ENCODE measurements around the gene GSTT2.

The GSTT2 gene

GRCh38 chr22:24007253-24008021 lies 27.5 kb downstream of the GSTT2 start:
- H3K4me3 ChIP-seq, result no peak overlapping the region
- H3K27ac ChIP-seq, result no peak overlapping the region

DNA sequence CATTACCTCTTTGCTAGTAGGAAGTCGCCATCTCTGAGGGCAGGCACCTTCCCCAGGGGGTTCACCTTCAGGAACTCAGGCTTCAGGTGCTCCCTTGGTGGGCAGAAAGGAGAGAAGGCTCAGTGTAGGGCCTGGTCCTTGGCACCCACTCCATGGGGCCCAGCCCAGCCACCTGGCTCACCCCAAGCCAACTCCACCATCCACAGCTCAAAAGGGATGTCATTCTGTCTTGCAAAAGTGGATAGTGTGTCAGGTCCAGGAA lies 28.0 kb downstream of the GSTT2 start:
- no peak overlapping the region for H3K4me3 ChIP-seq
- no peak overlapping the region for H3K27ac ChIP-seq

GRCh38 chr22:24008381-24009226 lies 28.7 kb downstream of the GSTT2 start:
- Histone ChIP-seq H3K27ac (no peak overlapping the region), H3K4me3 (no peak overlapping the region)

DNA sequence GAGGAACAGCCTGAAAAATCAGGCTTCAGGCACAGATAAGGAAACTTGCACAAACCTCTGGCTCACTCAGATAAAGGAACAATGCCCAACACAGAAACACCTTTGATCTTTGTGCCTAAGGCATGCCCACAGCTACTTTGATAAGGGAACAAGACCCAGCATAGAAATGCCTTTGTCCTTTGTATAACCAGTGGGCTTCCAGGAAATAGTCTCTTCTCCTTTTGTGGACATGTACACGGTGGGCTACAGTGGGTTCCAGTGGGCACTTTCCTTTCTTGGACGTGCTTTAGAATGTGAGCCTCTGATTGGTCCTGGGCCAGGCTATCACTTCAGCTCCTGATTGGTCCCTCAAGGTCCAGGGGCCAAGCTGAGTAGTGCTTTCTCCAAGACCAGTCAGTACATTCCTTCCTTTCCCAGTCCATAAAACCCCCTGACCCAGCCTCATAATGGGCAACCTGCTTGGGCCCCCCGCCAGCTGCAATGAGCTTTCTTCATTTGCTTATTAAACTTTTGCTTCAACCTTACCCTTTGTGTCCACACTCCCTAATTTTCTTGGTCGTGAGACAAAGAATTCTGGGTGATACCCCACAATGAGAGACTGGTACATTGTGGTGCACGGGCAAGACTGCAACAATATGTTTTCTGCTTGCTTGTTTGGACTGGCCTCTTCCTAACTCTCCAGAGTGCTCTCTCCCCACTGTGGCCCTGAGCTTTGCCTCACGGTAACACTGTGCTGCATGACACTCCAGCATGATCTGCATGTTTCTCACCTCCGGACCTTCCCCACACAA lies 29.5 kb downstream of the GSTT2 start:
- no peak overlapping the region for H3K27ac ChIP-seq
- no peak overlapping the region for H3K4me3 ChIP-seq

GRCh38 chr22:24010018-24010391 lies 30.1 kb downstream of the GSTT2 start:
- H3K4me3 ChIP-seq, result no peak overlapping the region
- H3K27ac ChIP-seq, result no peak overlapping the region

GRCh38 chr22:24011735-24012068 lies 31.8 kb downstream of the GSTT2 start:
- Histone ChIP-seq H3K27ac (peak overlapping the region in 20 of 21 experiments; percentile 74 to 90 (median 84)), H3K4me3 (peak overlapping the region; percentile 54 to 97 (median 88))

DNA sequence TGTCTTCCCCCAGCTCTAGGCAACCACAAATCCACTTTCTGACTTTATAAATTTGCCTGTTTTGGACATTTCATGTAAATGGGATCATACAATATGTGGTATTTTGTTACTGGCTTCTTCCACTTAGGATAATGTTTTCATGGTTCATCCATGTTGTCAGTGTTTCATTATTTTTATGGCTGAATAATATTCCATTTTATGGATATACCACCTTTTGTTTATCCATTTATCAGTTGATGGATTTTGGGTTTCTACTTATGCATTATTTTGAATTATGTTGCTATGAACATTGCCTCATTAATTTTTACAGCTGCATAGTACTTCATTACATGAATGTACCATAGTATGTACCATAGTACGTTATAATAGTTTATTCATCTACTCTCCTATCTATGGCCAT lies 36.2 kb downstream of the GSTT2 start:
- H3K4me3 ChIP-seq, result no peak overlapping the region
- H3K27ac ChIP-seq, result no peak overlapping the region

GRCh38 chr22:24021304-24021703 lies 41.4 kb downstream of the GSTT2 start:
- H3K27ac ChIP-seq, result no peak overlapping the region
- no peak overlapping the region for H3K4me3 ChIP-seq

- no peak overlapping the region for H3K4me3 ChIP-seq
- no peak overlapping the region for H3K27ac ChIP-seq
These were observed 43.4 kb downstream of the GSTT2 start for GRCh38 chr22:24023204-24023789.

GRCh38 chr22:24024354-24024753 lies 44.4 kb downstream of the GSTT2 start:
- Histone ChIP-seq H3K4me3 (no peak overlapping the region), H3K27ac (no peak overlapping the region)

GRCh38 chr22:24025475-24025874 lies 45.5 kb downstream of the GSTT2 start:
- H3K4me3 ChIP-seq, result no peak overlapping the region
- no peak overlapping the region for H3K27ac ChIP-seq

- no peak overlapping the region for H3K27ac ChIP-seq
- H3K4me3 ChIP-seq, result no peak overlapping the region
These were observed 46.1 kb downstream of the GSTT2 start for GRCh38 chr22:24026056-24026455.

DNA sequence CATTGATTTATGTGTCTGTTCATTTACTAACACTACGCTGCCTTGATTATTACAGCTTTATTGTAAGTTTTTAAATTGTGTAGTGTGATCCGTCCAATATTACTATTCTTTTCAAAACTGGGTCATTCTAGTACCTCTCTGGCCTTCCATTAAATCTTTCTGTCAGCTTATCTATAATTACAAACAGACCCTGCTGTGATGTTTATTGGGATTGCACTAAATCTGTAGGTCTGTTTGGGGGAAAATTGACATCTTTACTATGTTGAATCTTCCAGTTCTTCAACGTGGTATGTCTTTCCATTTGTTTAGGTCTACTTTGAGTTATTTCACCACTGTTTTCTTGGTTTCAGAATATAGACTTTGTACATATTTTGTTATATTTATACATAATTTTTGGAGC lies 46.8 kb downstream of the GSTT2 start:
- no peak overlapping the region for H3K4me3 ChIP-seq
- H3K27ac ChIP-seq, result no peak overlapping the region

GRCh38 chr22:24027389-24027975 lies 47.5 kb downstream of the GSTT2 start:
- Histone ChIP-seq H3K4me3 (no peak overlapping the region), H3K27ac (no peak overlapping the region)

DNA sequence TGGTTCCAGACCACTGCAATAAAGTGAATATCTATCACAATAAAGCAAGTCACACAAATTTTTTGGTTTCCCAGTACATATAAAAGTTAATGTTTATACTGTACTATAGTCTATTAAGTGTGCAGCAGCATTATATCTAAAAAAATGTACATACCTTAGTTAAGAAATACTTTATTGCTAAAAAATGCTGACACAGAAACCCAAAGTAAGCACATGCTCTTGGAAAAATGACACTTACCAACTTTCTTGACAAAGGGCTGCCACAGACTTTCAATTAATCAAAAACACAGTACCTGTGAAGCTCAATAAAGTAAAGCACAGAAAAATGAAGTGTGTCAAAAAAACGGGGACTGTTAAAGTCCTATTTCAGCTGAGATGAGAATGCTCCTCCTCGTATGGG lies 48.1 kb downstream of the GSTT2 start:
- Histone ChIP-seq H3K27ac (no peak overlapping the region), H3K4me3 (no peak overlapping the region)

GRCh38 chr22:24028533-24028932 lies 48.6 kb downstream of the GSTT2 start:
- no peak overlapping the region for H3K27ac ChIP-seq

GRCh38 chr22:24029304-24029703 lies 49.4 kb downstream of the GSTT2 start:
- H3K27ac ChIP-seq, result no peak overlapping the region
- H3K4me3 ChIP-seq, result no peak overlapping the region

More at GRCh38 chr22:24028533-24028932, 48.6 kb downstream of the GSTT2 start:
- no peak overlapping the region for H3K4me3 ChIP-seq

DNA sequence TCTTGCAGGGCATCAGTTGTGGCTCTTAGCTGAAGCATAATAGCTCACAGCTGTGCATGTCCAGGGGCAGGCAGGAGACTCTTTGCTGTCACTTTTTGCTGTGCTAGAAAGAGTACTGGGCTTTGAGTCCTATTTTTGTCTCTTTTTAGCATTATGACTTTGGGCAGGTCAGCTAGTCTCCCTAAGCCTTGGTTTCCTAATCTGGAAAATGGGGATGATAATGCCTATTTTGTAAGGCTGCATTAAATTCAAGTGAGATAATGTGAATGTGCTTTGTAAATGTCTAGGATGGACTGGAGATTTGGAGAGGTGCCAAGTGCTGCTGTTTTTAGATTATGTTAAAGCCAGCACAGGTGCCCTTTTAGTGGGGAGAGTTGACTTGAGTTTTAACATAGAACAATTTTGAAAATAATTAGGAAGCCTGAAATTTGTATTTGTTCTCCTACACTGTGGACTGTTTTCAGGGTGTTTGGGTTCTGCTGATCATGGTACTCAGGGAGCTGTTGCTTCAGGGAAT lies 50.3 kb downstream of the GSTT2 start:
- Histone ChIP-seq H3K4me3 (no peak overlapping the region), H3K27ac (no peak overlapping the region)
